WTC11 (cell line): ENCODE data around the gene FAM53A.

ENCODE experiments used
- ATF6 ChIP-seq: sonication (generic); formaldehyde crosslinking; IDR thresholded peaks from 2 replicates; pipeline ENCODE4 v1.8.1; 2023; ENCODE audit warnings: mild to moderate bottlenecking, missing genetic modification reagents
- CTCF ChIP-seq: fragments of 200-600 bp; IDR thresholded peaks from 2 replicates; pipeline ENCODE4 v1.8.0; 2022; ENCODE audit warnings: antibody characterized with exemption
- JUN ChIP-seq: sonication (generic); formaldehyde crosslinking; IDR thresholded peaks from 2 replicates; pipeline ENCODE4 v1.8.0; 2023; ENCODE audit warnings: mild to moderate bottlenecking, missing genetic modification reagents
- MYBL2 ChIP-seq: sonication (generic); formaldehyde crosslinking; IDR thresholded peaks from 2 replicates; pipeline ENCODE4 v1.8.1; 2023; ENCODE audit warnings: mild to moderate bottlenecking, moderate library complexity, missing genetic modification reagents
- NR1H2 ChIP-seq: sonication (generic); formaldehyde crosslinking; IDR thresholded peaks from 2 replicates; pipeline ENCODE4 v1.9.0; 2021; ENCODE audit warnings: mild to moderate bottlenecking, moderate library complexity, missing genetic modification reagents
- RORB ChIP-seq: fragments of 250-450 bp; sonication (Bioruptor Pico); IDR thresholded peaks from 2 replicates; pipeline ENCODE4 v1.9.0; 2021; ENCODE audit warnings: mild to moderate bottlenecking
- SP1 ChIP-seq: sonication (generic); formaldehyde crosslinking; conservative IDR thresholded peaks from 2 replicates; pipeline ENCODE4 v1.8.1; 2022; ENCODE audit warnings: missing genetic modification reagents

GRCh38 chr4:1660948-1661677 lies 23.0 kb downstream of the FAM53A start:
- TF ChIP-seq CTCF = no peak
- TF ChIP-seq JUN (CRISPR knock-in tag) = no peak
- no peak for TF ChIP-seq SP1 (CRISPR knock-in tag)
- no peak for TF ChIP-seq RORB (CRISPR knock-in tag)
- TF ChIP-seq NR1H2 (CRISPR knock-in tag) = no peak
- TF ChIP-seq MYBL2 (CRISPR knock-in tag) = no peak
- no peak for TF ChIP-seq ATF6 (CRISPR knock-in tag)
